Liver (tissue), 9 donors: ENCODE data around the gene BBC3. TPM values are rescaled to one million over a fixed set of nuclear protein-coding genes. Genes with fewer than 3 reads are reported as not detected.

Experiments used
- DNase-seq: peaks from one replicate; pipeline ENCODE4 v3.0.0-alpha.2; 2017; ENCODE audit warnings: low spot score
- H3K27ac ChIP-seq, 2 donors: one replicate each; pipeline ENCODE4 v1.7.0; 2013; ENCODE audit warnings: inconsistent platforms in 2 of 2, low read length in 2 of 2, control low read depth in 1 of 2, low read depth in 1 of 2, mild to moderate bottlenecking in 1 of 2
- H3K27me3 ChIP-seq, 4 donors: one replicate each; pipeline versions ENCODE4 v1.6.1 to v1.7.0; 2013; ENCODE audit warnings: low read length in 3 of 4, inconsistent platforms in 1 of 4, mild to moderate bottlenecking in 1 of 4, moderate library complexity in 1 of 4; ENCODE audit not compliant: control insufficient read depth in 4 of 4, insufficient read depth in 4 of 4
- H3K36me3 ChIP-seq, 4 donors: one replicate each; pipeline versions ENCODE4 v1.6.1 to v1.7.0; 2013; ENCODE audit warnings: low read length in 3 of 4, mild to moderate bottlenecking in 3 of 4, low read depth in 1 of 4, moderate library complexity in 1 of 4; ENCODE audit not compliant: control insufficient read depth in 4 of 4, insufficient read depth in 3 of 4
- H3K4me1 ChIP-seq, 4 donors: one replicate each; pipeline versions ENCODE4 v1.6.1 to v1.7.0; 2013; ENCODE audit warnings: low read length in 3 of 4, mild to moderate bottlenecking in 3 of 4, moderate library complexity in 1 of 4; ENCODE audit not compliant: control insufficient read depth in 4 of 4, insufficient read depth in 4 of 4
- H3K4me3 ChIP-seq, 3 donors: one replicate each; pipeline versions ENCODE4 v1.6.1 to v1.7.0; 2013; ENCODE audit warnings: low read length in 3 of 3, control low read depth in 1 of 3, low read depth in 1 of 3, mild to moderate bottlenecking in 1 of 3
- H3K9ac ChIP-seq, 2 donors: one replicate each; pipeline ENCODE4 v1.7.0; 2013; ENCODE audit warnings: low read length in 2 of 2, mild to moderate bottlenecking in 2 of 2, moderate library complexity in 2 of 2, control low read depth in 1 of 2, low read depth in 1 of 2
- H3K9me3 ChIP-seq, 4 donors: one replicate each; pipeline versions ENCODE4 v1.6.1 to v1.7.0; 2013; ENCODE audit warnings: low read length in 3 of 4; ENCODE audit not compliant: control insufficient read depth in 4 of 4
- CTCF ChIP-seq: fragments of 150-350 bp; IDR thresholded peaks from 2 replicates; pipeline ENCODE4 v1.5.1; 2017; ENCODE audit warnings: improper control_type of control experiment, low read depth, low read length; ENCODE audit not compliant: missing input control
- EGR1 ChIP-seq, 2 donors: IDR thresholded peaks; 2 replicates each; pipeline ENCODE4 v1.6.1; 2016 to 2018; ENCODE audit warnings: antibody characterized with exemption in 2 of 2, low read depth in 2 of 2
- FOXA2 ChIP-seq: IDR thresholded peaks from 2 replicates; pipeline ENCODE4 v1.6.1; 2016; ENCODE audit warnings: antibody characterized with exemption
- HNF4A ChIP-seq, 2 donors: conservative IDR thresholded peaks; 2 replicates each; pipeline ENCODE4 v1.6.1; 2016; ENCODE audit warnings: antibody characterized with exemption in 2 of 2, mild to moderate bottlenecking in 2 of 2
- HNF4G ChIP-seq: IDR thresholded peaks from 2 replicates; pipeline ENCODE4 v1.6.1; 2016; ENCODE audit warnings: antibody characterized with exemption
- MAX ChIP-seq: IDR thresholded peaks from 2 replicates; pipeline ENCODE4 v1.6.1; 2016; ENCODE audit warnings: antibody characterized with exemption
- REST ChIP-seq: IDR thresholded peaks from 2 replicates; pipeline ENCODE4 v1.6.1; 2016; ENCODE audit warnings: antibody characterized with exemption, mild to moderate bottlenecking
- SP1 ChIP-seq: IDR thresholded peaks from 2 replicates; pipeline ENCODE4 v1.6.1; 2018; ENCODE audit warnings: antibody characterized with exemption, mild to moderate bottlenecking
- TAF1 ChIP-seq: conservative IDR thresholded peaks from 2 replicates; pipeline ENCODE4 v1.6.1; 2016; ENCODE audit warnings: antibody characterized with exemption, mild to moderate bottlenecking
- WGBS: extraction: QIAGEN DNeasy Blood & Tissue Kit; methylation state at CpG from one replicate; pipeline ENCODE4 v1.1.7; 2013; 5-methylcytosine and 5-hydroxymethylcytosine counted together
- polyA plus RNA-seq, 2 donors: library from polyadenylated mRNA; stranded (reverse) in 1 of 2; unstranded in 1 of 2; fragments of 200-250 nt in 1 of 2; fragments of >200 nt in 1 of 2; fragmentation: Nextera tagmentation in 1 of 2; extraction: Ambion mirVana in 1 of 2; gene quantifications; one replicate each; pipeline versions ENCODE4 v1.2.1 to v1.2.3, GENCODE V29; 2013 to 2015
- total RNA-seq, 2 donors: library from RNA; depleted of rRNA; stranded (reverse); fragments of >200 nt; gene quantifications; one replicate each; pipeline ENCODE4 v1.2.3, GENCODE V29; 2014
- donor health status: healthy.
- donor health status: healthy.
- donor health status: healthy.
- donor health status: healthy.
- donor health status: healthy.

BBC3 gene
- total and polyA plus RNA-seq, 4 donors: 0.35 to 2.6 (median 1.6) TPM

GRCh38 chr19:47231215-47232054, 436 bp upstream of the BBC3 start:
- Histone ChIP-seq H3K4me3 (peak overlapping the region; percentile 45 to 90 (median 63)), H3K27ac (peak overlapping the region; percentile 32 to 73)

More at GRCh38 chr19:47231215-47232054, 436 bp upstream of the BBC3 start:
- Histone ChIP-seq H3K27me3 (no peaks in the 10 kb centered on the region), H3K36me3 (no peaks in the 10 kb centered on the region), H3K9ac (peak overlapping the region in 1 of 2 donors; percentile 36), H3K9me3 (no peaks in the 10 kb centered on the region), H3K4me1 (peaks cover 9 to 42% (median 26%) of the 10 kb centered on the region in 4 donors)
- DNase-seq: peak; percentile 91
- no peak for TF ChIP-seq EGR1 (IDR thresholded peaks at IDR 0.05; ENCODE audit: low read depth in 2 of 2)
- TF ChIP-seq REST: peak; percentile 74
- TF ChIP-seq MAX: no peak
- TF ChIP-seq FOXA2: no peak
- TF ChIP-seq CTCF: no peak
- TF ChIP-seq SP1: peak; percentile 49
- no peak for TF ChIP-seq HNF4G
- TF ChIP-seq HNF4A (conservative IDR thresholded peaks at IDR 0.05): peak; percentile 44 to 61
- no peak for TF ChIP-seq TAF1
- 7% methylated on average over 51 of the region's 51 CpGs for WGBS
